NCI-H2227 treated with DMSO at 0.1 percent for 48 hours (cell line): Measurements from ENCODE around the gene FLAD1.
"Not testable (repeated sequence)": the region's sequence is repeated elsewhere in the genome, so short reads cannot be mapped to it uniquely, and the experiment has no call there.

Experiments used
- DNase-seq: peaks from one replicate; lab custom pipeline; 2025; lab: John Stamatoyannopoulos, UW

FLAD1 gene

GRCh38 chr1:154969246-154969645 lies 13.9 kb upstream of the FLAD1 start:
- DNase-seq, result no peak

- no peak for DNase-seq
These were observed 13.2 kb upstream of the FLAD1 start for GRCh38 chr1:154969860-154970452.

GRCh38 chr1:154970631-154971340 lies 12.4 kb upstream of the FLAD1 start, which contains the start of gene SHC1:
Gene SHC1, minus strand, starts transcription at chr1:154970747. Its CDS starts 221 bp downstream, at chr1:154970526.
- peak; percentile 85 for DNase-seq

GRCh38 chr1:154971341-154971998 lies 11.7 kb upstream of the FLAD1 start:
- no peak for DNase-seq

- DNase-seq, result no peak
These were observed 11.0 kb upstream of the FLAD1 start for GRCh38 chr1:154972213-154972516.

GRCh38 chr1:154972517-154973343 lies 10.4 kb upstream of the FLAD1 start:
- DNase-seq, result peak; percentile 38

- DNase-seq, result peak; percentile 92
These were observed 9.6 kb upstream of the FLAD1 start for GRCh38 chr1:154973344-154974101.

GRCh38 chr1:154974102-154974807 lies 8.9 kb upstream of the FLAD1 start, which contains the start of gene CKS1B:
Gene CKS1B, plus strand, starts transcription at chr1:154974681. Its CDS starts 65 bp downstream, at chr1:154974746.
- peak; percentile 99 for DNase-seq

GRCh38 chr1:154974808-154975408 lies 8.2 kb upstream of the FLAD1 start:
- peak; percentile 99 for DNase-seq

GRCh38 chr1:154975409-154976059 lies 7.6 kb upstream of the FLAD1 start:
- DNase-seq, result peak; percentile 23

- not testable (repeated sequence) for DNase-seq
These were observed 5.4 kb upstream of the FLAD1 start for GRCh38 chr1:154977762-154978161.

- DNase-seq, result no peak
These were observed 4.8 kb upstream of the FLAD1 start for GRCh38 chr1:154978360-154978759.

GRCh38 chr1:154982341-154982740 lies 803 bp upstream of the FLAD1 start:
- DNase-seq, result no peak

- DNase-seq, result no peak
These were observed 777 bp downstream of the FLAD1 start for GRCh38 chr1:154983776-154984466.

GRCh38 chr1:154986736-154987135 lies 3.6 kb downstream of the FLAD1 start:
- DNase-seq, result not testable (repeated sequence)

- DNase-seq, result no peak
These were observed 4.2 kb downstream of the FLAD1 start for GRCh38 chr1:154987326-154987725.

- DNase-seq, result no peak
These were observed 5.2 kb downstream of the FLAD1 start for GRCh38 chr1:154988058-154988954.

GRCh38 chr1:154989195-154989860 lies 6.2 kb downstream of the FLAD1 start:
- no peak for DNase-seq
